ENCODE data around the gene P2RY4. TPM values are rescaled to one million over a fixed set of nuclear protein-coding genes. Genes with fewer than 3 reads are reported as not detected.

The P2RY4 gene
- total and polyA plus RNA-seq, 2 donors (not counting 3 experiments of a cell fraction or from before 2014, with no cell fraction given), result 0.22 TPM; not detected in 1

DNA sequence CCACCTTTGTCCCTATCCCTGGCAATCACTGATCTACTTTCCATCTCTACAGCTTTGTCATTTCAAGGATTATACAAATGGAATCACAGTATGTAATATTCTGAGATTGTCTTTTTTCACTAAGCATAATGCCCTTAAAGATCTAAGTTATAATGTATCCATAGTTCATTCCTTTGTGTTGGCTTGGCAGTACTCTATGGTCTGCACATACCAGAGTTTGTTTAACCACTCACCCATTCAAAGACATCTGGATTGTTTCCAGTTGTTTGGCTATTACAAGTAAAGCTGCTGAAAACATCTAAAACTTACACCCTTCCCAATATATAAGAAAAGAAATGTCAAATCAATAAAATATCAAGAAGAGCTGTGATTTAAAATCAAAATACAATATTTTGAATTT is 51.5 kb downstream of the P2RY4 start:
- no peaks in the 10 kb centered on the region for H4K20me1 ChIP-seq (replicated peaks; ENCODE audit: control insufficient read depth, extremely low read depth, insufficient read depth, low read length)
- H3K4me1 ChIP-seq (ENCODE audit: control insufficient read depth, extremely low read depth, insufficient read depth, low read length), result no peaks in the 10 kb centered on the region
- no peak overlapping the region for H3K4me2 ChIP-seq (ENCODE audit: insufficient read depth, low read length)
- ChIA-PET POLR2A (no interaction called here), CTCF (no interaction called here)
- no peaks in the 10 kb centered on the region for H3K9me3 ChIP-seq (replicated peaks; ENCODE audit: control insufficient read depth, insufficient read depth, low read length)
- no peak overlapping the region for H2AFZ ChIP-seq (ENCODE audit: low read depth, low read length)
- H3K27me3 ChIP-seq (ENCODE audit: control insufficient read depth in 2 of 2, insufficient read depth in 2 of 2, low read length in 2 of 2), result no peaks in the 10 kb centered on the region
- H3K9me1 ChIP-seq (replicated peaks; ENCODE audit: control insufficient read depth, extremely low read depth, insufficient read depth, low read length), result no peaks in the 10 kb centered on the region
- dilution Hi-C loops (cut with MboI; ENCODE audit: extremely low pct_ligation_motif_present, low sequenced_read_pairs) (no loop called here), intact Hi-C loops (cut with micrococcal nuclease) (no loop called here)
- H3K79me2 ChIP-seq (ENCODE audit: control insufficient read depth, insufficient read depth, low read length), result no peaks in the 10 kb centered on the region
- FAIRE-seq, result no peak
- TF ChIP-seq, protein P1, sequence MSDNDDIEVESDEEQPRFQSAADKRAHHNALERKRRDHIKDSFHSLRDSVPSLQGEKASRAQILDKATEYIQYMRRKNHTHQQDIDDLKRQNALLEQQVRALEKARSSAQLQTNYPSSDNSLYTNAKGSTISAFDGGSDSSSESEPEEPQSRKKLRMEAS (IDR thresholded peaks at IDR 0.05; ENCODE audit: insufficient read depth, insufficient read length), result no peak
- TF ChIP-seq GATA2 (IDR thresholded peaks at IDR 0.05; ENCODE audit: insufficient read depth, insufficient read length, low read depth, low read length), result no peak
- no peak for TF ChIP-seq MYC (IDR thresholded peaks at IDR 0.05; ENCODE audit: low read depth, low read length)
- no peak for TF ChIP-seq POLR2A (IDR thresholded peaks at IDR 0.05; ENCODE audit: low read depth, low read length)
- TF ChIP-seq, protein P2, sequence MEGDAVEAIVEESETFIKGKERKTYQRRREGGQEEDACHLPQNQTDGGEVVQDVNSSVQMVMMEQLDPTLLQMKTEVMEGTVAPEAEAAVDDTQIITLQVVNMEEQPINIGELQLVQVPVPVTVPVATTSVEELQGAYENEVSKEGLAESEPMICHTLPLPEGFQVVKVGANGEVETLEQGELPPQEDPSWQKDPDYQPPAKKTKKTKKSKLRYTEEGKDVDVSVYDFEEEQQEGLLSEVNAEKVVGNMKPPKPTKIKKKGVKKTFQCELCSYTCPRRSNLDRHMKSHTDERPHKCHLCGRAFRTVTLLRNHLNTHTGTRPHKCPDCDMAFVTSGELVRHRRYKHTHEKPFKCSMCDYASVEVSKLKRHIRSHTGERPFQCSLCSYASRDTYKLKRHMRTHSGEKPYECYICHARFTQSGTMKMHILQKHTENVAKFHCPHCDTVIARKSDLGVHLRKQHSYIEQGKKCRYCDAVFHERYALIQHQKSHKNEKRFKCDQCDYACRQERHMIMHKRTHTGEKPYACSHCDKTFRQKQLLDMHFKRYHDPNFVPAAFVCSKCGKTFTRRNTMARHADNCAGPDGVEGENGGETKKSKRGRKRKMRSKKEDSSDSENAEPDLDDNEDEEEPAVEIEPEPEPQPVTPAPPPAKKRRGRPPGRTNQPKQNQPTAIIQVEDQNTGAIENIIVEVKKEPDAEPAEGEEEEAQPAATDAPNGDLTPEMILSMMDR (IDR thresholded peaks at IDR 0.05; ENCODE audit: extremely low read depth in 1 of 2, insufficient read depth in 1 of 2, low read depth in 1 of 2, low read length in 2 of 2), result no peak
- no peak for TF ChIP-seq POLR2AphosphoS5 (IDR thresholded peaks at IDR 0.05; ENCODE audit: insufficient read depth, low read depth, low read length)
- no peak for TF ChIP-seq EZH2 (IDR thresholded peaks at IDR 0.05; ENCODE audit: borderline replicate concordance, low read depth, low read length, severe bottlenecking)
- no peak for TF ChIP-seq JUN (IDR thresholded peaks at IDR 0.05; ENCODE audit: borderline replicate concordance, insufficient read depth, insufficient read length, low read depth)
- TF ChIP-seq FOS (IDR thresholded peaks at IDR 0.05; ENCODE audit: borderline replicate concordance, insufficient read depth, low read length), result no peak
- no peaks in the 10 kb centered on the region for H3K36me3 ChIP-seq (ENCODE audit: control insufficient read depth in 2 of 2, extremely low read depth in 1 of 2, insufficient read depth in 2 of 2, low read length in 2 of 2)
- no peak overlapping the region for H3K4me3 ChIP-seq (replicated peaks in 1 of 3; ENCODE audit: insufficient read depth in 1 of 3, low read depth in 1 of 3, low read length in 3 of 3)
- no peak overlapping the region for H3K9ac ChIP-seq (replicated peaks; ENCODE audit: extremely low read depth, insufficient read depth, low read length)
- no peak for DNase-seq (ENCODE audit: low read depth, low spot score)
- H3K27ac ChIP-seq (ENCODE audit: insufficient read depth, low read depth, low read length), result no peak overlapping the region
- BruUV-seq (replicated peaks), result no TSS peak

Small RNA genes lying within 50 kb of the gene (small RNA-seq; reads per million reads assigned to genes)
- not detected for gene RNA5SP507 (ENCODE audit: insufficient read depth, insufficient read length, low read depth, low replicate concordance)

Other genes with a start within 250 kb of the P2RY4 start
- gene AWAT2, start 210.3 kb downstream of the P2RY4 start, total RNA-seq, result 0.20 and 0.21 TPM in 2 replicates
- 0.22 and 0.29 TPM in 2 replicates for gene AWAT2, start 210.3 kb downstream of the P2RY4 start, polyA plus RNA-seq
- gene OTUD6A, start 197.7 kb downstream of the P2RY4 start, total RNA-seq, result not detected in 2 replicates
- not detected in 2 replicates for gene OTUD6A, start 197.7 kb downstream of the P2RY4 start, polyA plus RNA-seq
- gene IGBP1, start 126.8 kb downstream of the P2RY4 start, total RNA-seq, result 38.1 and 40.4 TPM in 2 replicates
- 38.4 and 39.5 TPM in 2 replicates for gene IGBP1, start 126.8 kb downstream of the P2RY4 start, polyA plus RNA-seq
- gene DGAT2L6, start 82.7 kb downstream of the P2RY4 start, total RNA-seq, result not detected in 2 replicates
- not detected in 2 replicates for gene DGAT2L6, start 82.7 kb downstream of the P2RY4 start, polyA plus RNA-seq
- not detected in 2 replicates for gene AWAT1, start 25.5 kb downstream of the P2RY4 start, total RNA-seq
- gene AWAT1, start 25.5 kb downstream of the P2RY4 start, polyA plus RNA-seq, result not detected in 2 replicates
- gene ARR3, start 8.1 kb upstream of the P2RY4 start, total RNA-seq, result not detected in 2 replicates
- not detected in 2 replicates for gene ARR3, start 8.1 kb upstream of the P2RY4 start, polyA plus RNA-seq
- gene RAB41, start 22.0 kb upstream of the P2RY4 start, total RNA-seq, result not detected in 2 replicates
- not detected in 2 replicates for gene RAB41, start 22.0 kb upstream of the P2RY4 start, polyA plus RNA-seq
- gene PDZD11, start 29.7 kb upstream of the P2RY4 start, total RNA-seq, result 44.5 and 45.6 TPM in 2 replicates
- gene PDZD11, start 29.7 kb upstream of the P2RY4 start, polyA plus RNA-seq, result 76.0 and 85.4 TPM in 2 replicates
- gene KIF4A, start 29.9 kb upstream of the P2RY4 start, total RNA-seq, result 34.4 and 41.3 TPM in 2 replicates
- gene KIF4A, start 29.9 kb upstream of the P2RY4 start, polyA plus RNA-seq, result 6.6 and 9.6 TPM in 2 replicates
- 0.29 and 0.35 TPM in 2 replicates for gene GDPD2, start 163.1 kb upstream of the P2RY4 start, total RNA-seq
- gene GDPD2, start 163.1 kb upstream of the P2RY4 start, polyA plus RNA-seq, result 0.08 and 0.11 TPM in 2 replicates
- 2.4 and 3.2 TPM in 2 replicates for gene DLG3, start 184.6 kb upstream of the P2RY4 start, total RNA-seq
- gene DLG3, start 184.6 kb upstream of the P2RY4 start, polyA plus RNA-seq, result 0.89 and 1.2 TPM in 2 replicates

All from endothelial cell of umbilical vein (primary cell).